Measurements from ENCODE around the gene TEN1. TPM values are rescaled to one million over a fixed set of nuclear protein-coding genes. Genes with fewer than 3 reads are reported as not detected.

TEN1 gene
- total RNA-seq, 1 experiment from 2014 or later, result 19.3 TPM

- Mint-ChIP-seq H3K36me3 (ENCODE audit: insufficient read depth in 1 of 3, low read depth in 3 of 3) (peaks cover 2 to 18% (median 9%) of the 10 kb centered on the region in 3 experiments; a peak in 6 of 7 replicates), H3K9me3 (peaks cover 0 to 2% of the 10 kb centered on the region in 2 experiments; a peak in 3 of 5 replicates), H3K4me1 (peaks cover 2 to 5% of the 10 kb centered on the region in 2 experiments), H3K27ac (no peak overlapping the region; a peak in 1 of 7 replicates), H3K4me3 (no peak overlapping the region), H3K27me3 (ENCODE audit: low read depth) (peaks cover 4% of the 10 kb centered on the region)
- Histone ChIP-seq H2AK5ac (ENCODE audit: insufficient read length, low read length) (no peak overlapping the region), H3K56ac (ENCODE audit: insufficient read length, low read depth, low read length) (no peak overlapping the region), H3K9me3 (ENCODE audit: control insufficient read depth, low read depth, low read length) (no peaks in the 10 kb centered on the region), H4K5ac (ENCODE audit: insufficient read length, low read depth, low read length) (no peak overlapping the region), H3K27ac (ENCODE audit: insufficient read length, low read depth, low read length) (no peak overlapping the region), H4K20me1 (ENCODE audit: control insufficient read depth, insufficient read depth, insufficient read length) (no peaks in the 10 kb centered on the region), H3K14ac (ENCODE audit: insufficient read depth, low read length) (no peak overlapping the region), H3K23ac (ENCODE audit: insufficient read length, low read depth, low read length) (no peak overlapping the region), H3T11ph (ENCODE audit: low read length) (no peak overlapping the region), H2BK15ac (ENCODE audit: low read depth, low read length) (no peak overlapping the region), H2BK120ac (ENCODE audit: low read depth, low read length, poor library complexity, severe bottlenecking) (no peak overlapping the region), H3K23me2 (ENCODE audit: insufficient read length, low read depth, low read length, poor library complexity, severe bottlenecking) (no peaks in the 10 kb centered on the region), H4K91ac (ENCODE audit: insufficient read length, low read depth, low read length) (no peak overlapping the region), H3K27me3 (ENCODE audit: insufficient read depth, low read length) (no peaks in the 10 kb centered on the region), H4K8ac (replicated peaks; ENCODE audit: insufficient read length, low read depth, low read length) (no peak overlapping the region), H2BK5ac (ENCODE audit: insufficient read length, low read length) (no peak overlapping the region), H3K79me1 (ENCODE audit: insufficient read depth, low read depth, low read length, poor library complexity, severe bottlenecking) (no peaks in the 10 kb centered on the region), H3K79me2 (ENCODE audit: insufficient read depth, low read length) (no peaks in the 10 kb centered on the region), H3K4me2 (ENCODE audit: insufficient read depth, insufficient read length, low read length) (no peak overlapping the region), H3K4ac (ENCODE audit: low read depth, low read length) (no peak overlapping the region), H3K4me1 (ENCODE audit: insufficient read depth, low read length) (no peaks in the 10 kb centered on the region), H2BK12ac (ENCODE audit: insufficient read length, low read depth, low read length) (no peak overlapping the region), H3K9ac (ENCODE audit: extremely low read depth, insufficient read length, low read length) (no peak overlapping the region), H3K18ac (ENCODE audit: insufficient read length, low read depth, low read length) (no peak overlapping the region), H2BK20ac (ENCODE audit: low read depth, low read length, poor library complexity, severe bottlenecking) (no peak overlapping the region), H2AFZ (ENCODE audit: low read length) (no peak overlapping the region)
- no CpG with 5 or more reads among the region's 16 CpGs for WGBS (ENCODE audit: extremely low coverage, insufficient read length, low lambda C conversion rate)
- TF ChIP-seq CTCF (conservative IDR thresholded peaks at IDR 0.05), result no peak
- no peak for DNase-seq
Observed at GRCh38 chr17:76007850-76008165, 28.8 kb downstream of the TEN1 start.

All from H9 (cell line).